ENCODE measurements around the gene INTS15. TPM values are rescaled to one million over a fixed set of nuclear protein-coding genes. Genes with fewer than 3 reads are reported as not detected.

INTS15 gene
- total RNA-seq, 1 experiment from 2014 or later = 24.3 TPM

GRCh38 chr7:6567886-6568285, 21.9 kb upstream of the INTS15 start (continued):
- TF ChIP-seq, protein P1, sequence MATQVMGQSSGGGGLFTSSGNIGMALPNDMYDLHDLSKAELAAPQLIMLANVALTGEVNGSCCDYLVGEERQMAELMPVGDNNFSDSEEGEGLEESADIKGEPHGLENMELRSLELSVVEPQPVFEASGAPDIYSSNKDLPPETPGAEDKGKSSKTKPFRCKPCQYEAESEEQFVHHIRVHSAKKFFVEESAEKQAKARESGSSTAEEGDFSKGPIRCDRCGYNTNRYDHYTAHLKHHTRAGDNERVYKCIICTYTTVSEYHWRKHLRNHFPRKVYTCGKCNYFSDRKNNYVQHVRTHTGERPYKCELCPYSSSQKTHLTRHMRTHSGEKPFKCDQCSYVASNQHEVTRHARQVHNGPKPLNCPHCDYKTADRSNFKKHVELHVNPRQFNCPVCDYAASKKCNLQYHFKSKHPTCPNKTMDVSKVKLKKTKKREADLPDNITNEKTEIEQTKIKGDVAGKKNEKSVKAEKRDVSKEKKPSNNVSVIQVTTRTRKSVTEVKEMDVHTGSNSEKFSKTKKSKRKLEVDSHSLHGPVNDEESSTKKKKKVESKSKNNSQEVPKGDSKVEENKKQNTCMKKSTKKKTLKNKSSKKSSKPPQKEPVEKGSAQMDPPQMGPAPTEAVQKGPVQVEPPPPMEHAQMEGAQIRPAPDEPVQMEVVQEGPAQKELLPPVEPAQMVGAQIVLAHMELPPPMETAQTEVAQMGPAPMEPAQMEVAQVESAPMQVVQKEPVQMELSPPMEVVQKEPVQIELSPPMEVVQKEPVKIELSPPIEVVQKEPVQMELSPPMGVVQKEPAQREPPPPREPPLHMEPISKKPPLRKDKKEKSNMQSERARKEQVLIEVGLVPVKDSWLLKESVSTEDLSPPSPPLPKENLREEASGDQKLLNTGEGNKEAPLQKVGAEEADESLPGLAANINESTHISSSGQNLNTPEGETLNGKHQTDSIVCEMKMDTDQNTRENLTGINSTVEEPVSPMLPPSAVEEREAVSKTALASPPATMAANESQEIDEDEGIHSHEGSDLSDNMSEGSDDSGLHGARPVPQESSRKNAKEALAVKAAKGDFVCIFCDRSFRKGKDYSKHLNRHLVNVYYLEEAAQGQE (IDR thresholded peaks at IDR 0.05; ENCODE audit: low read depth) = no peak
- TF ChIP-seq CBX3 (IDR thresholded peaks at IDR 0.05; ENCODE audit: low read depth) (no peak), EGR1 (IDR thresholded peaks at IDR 0.05; ENCODE audit: low read depth) (no peak), POLR2AphosphoS5 (IDR thresholded peaks at IDR 0.05; ENCODE audit: low read depth, low read length) (no peak)
- TF ChIP-seq, protein P2, sequence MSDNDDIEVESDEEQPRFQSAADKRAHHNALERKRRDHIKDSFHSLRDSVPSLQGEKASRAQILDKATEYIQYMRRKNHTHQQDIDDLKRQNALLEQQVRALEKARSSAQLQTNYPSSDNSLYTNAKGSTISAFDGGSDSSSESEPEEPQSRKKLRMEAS (IDR thresholded peaks at IDR 0.05) = no peak

- RAD21 ChIA-PET (ENCODE audit: low non-redundant PET in 1 of 2, low total read pairs in 2 of 2, uncharacterized antibody in 2 of 2, unreplicated experiment in 2 of 2) = no interaction called here
- no peak overlapping the region for H3K4me3 ChIP-seq (replicated peaks in 1 of 2; ENCODE audit: low read depth in 1 of 2, low read length in 2 of 2)
- H4K20me1 ChIP-seq (ENCODE audit: insufficient read depth) = no peaks in the 10 kb centered on the region
- H3K36me3 ChIP-seq (ENCODE audit: control insufficient read depth in 1 of 2, insufficient read depth in 2 of 2, low read length in 2 of 2) = no peaks in the 10 kb centered on the region
- CTCF ChIA-PET = interaction anchor here (1.0 kb wide), 1 partner anchor 55 kb away, joined by 3 read pairs; no protein-coding TSS in a partner anchor
- POLR2A ChIA-PET = no interaction called here
- H2AFZ ChIP-seq (ENCODE audit: low read depth, low read length, poor library complexity, severe bottlenecking) = no peak overlapping the region
- ATAC-seq (no peak), DNase-seq (ENCODE audit: low read depth, low spot score) (no peak)
- intact Hi-C loops (cut with micrococcal nuclease) = loop anchor here (5.0 kb wide), 1 partner anchor 54 kb away; no protein-coding TSS in a partner anchor
- no peaks in the 10 kb centered on the region for H3K27me3 ChIP-seq (ENCODE audit: insufficient read depth, low read length)
- H3K9ac ChIP-seq (ENCODE audit: low read length) = no peak overlapping the region
- H3K9me3 ChIP-seq (ENCODE audit: control insufficient read depth in 1 of 2, insufficient read depth in 1 of 2, low read depth in 1 of 2, low read length in 2 of 2) = no peaks in the 10 kb centered on the region
- H3K27ac ChIP-seq (ENCODE audit: low read depth, low read length) = no peak overlapping the region
- no peaks in the 10 kb centered on the region for H3K9me2 ChIP-seq (ENCODE audit: insufficient read depth)
- no TSS peak for BruUV-seq (replicated peaks)
- H3K79me2 ChIP-seq (ENCODE audit: insufficient read depth, low read length) = 0 out of 2 replicates have a peak, but pooled peaks cover 2% of the 10 kb centered on the region
- H3K4me1 ChIP-seq (ENCODE audit: control insufficient read depth in 1 of 2, insufficient read depth in 2 of 2, low read length in 2 of 2) = peaks cover 5 to 6% of the 10 kb centered on the region in 2 experiments; a peak in 3 of 4 replicates
- H3K4me2 ChIP-seq (ENCODE audit: low read length) = no peak overlapping the region
- TF ChIP-seq SRF (IDR thresholded peaks at IDR 0.05; ENCODE audit: low read depth) = no peak
- no peak for TF ChIP-seq EGR1 (IDR thresholded peaks at IDR 0.05; ENCODE audit: low read depth)
- no peak for TF ChIP-seq ATF3 (IDR thresholded peaks at IDR 0.05)
- TF ChIP-seq SP1 (IDR thresholded peaks at IDR 0.05; ENCODE audit: low read depth) = no peak
- no peak for TF ChIP-seq EZH2phosphoT487 (IDR thresholded peaks at IDR 0.05; ENCODE audit: borderline replicate concordance)
- TF ChIP-seq ZNF274 (IDR thresholded peaks at IDR 0.05; ENCODE audit: low read depth, low read length) = no peak
- TF ChIP-seq SIN3A (IDR thresholded peaks at IDR 0.05; ENCODE audit: low read depth) = no peak
- TF ChIP-seq, protein P2 (IDR thresholded peaks at IDR 0.05) = no peak
- TF ChIP-seq POLR2A (IDR thresholded peaks at IDR 0.05; ENCODE audit: borderline replicate concordance, extremely low read depth, insufficient read depth, insufficient read length) = no peak
- TF ChIP-seq, protein P1 (IDR thresholded peaks at IDR 0.05; ENCODE audit: low read depth) = no peak
- no peak for TF ChIP-seq ZFX (IDR thresholded peaks at IDR 0.05)
- no peak for TF ChIP-seq CTCF (IDR thresholded peaks at IDR 0.05 in 2 of 3, conservative IDR thresholded peaks at IDR 0.05 in 1 of 3; ENCODE audit: borderline replicate concordance in 1 of 3, insufficient read depth in 1 of 3, low read depth in 2 of 3, low read length in 2 of 3)
Measured at GRCh38 chr7:6571160-6571779, 18.6 kb upstream of the INTS15 start.

Measured in HCT116 (cell line).